ENCODE results near the gene FCHO2. TPM values are rescaled to one million over a fixed set of nuclear protein-coding genes. Genes with fewer than 3 reads are reported as not detected.

Gene FCHO2
- total and polyA plus RNA-seq, 2 of the 8 experiments (the other 6 are each of a cell fraction or from before 2014, with no cell fraction given): 4.3 to 15.7 TPM

DNA sequence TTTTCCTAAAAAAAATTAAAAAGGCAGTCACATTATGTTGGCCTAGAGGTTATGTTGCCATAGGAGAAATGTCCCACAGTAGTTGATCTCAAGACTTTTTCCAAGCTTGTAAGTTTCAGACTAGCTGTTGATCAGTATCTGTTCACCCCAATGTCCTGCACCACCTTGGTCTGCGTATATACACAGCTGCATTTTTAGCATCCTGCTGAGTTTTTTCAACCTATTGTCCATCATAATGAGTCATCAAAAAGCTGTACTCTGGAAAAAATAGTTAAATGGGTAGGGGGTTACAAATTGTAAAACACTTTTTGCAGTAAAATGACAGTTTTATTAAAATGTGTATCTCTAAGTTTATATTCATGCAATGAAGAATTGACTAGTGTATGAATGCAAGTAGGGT, 111.4 kb downstream of the FCHO2 start:
- DNase-seq (ENCODE audit: low read depth in 1 of 2, low spot score in 2 of 2) (no peak), FAIRE-seq (no peak)
- Histone ChIP-seq H3K27me3 (replicated peaks in 1 of 4; ENCODE audit: control insufficient read depth in 3 of 4, extremely low read depth in 1 of 4, insufficient read depth in 3 of 4, low read length in 3 of 4) (no peaks in the 10 kb centered on the region), H4K91ac (replicated peaks; ENCODE audit: insufficient read length, low read length) (no peak overlapping the region), H3K18ac (ENCODE audit: extremely low read depth, low read length) (no peak overlapping the region), H2BK12ac (ENCODE audit: low read depth, low read length) (no peak overlapping the region), H3K4me2 (ENCODE audit: insufficient read depth in 1 of 2, low read depth in 2 of 2, low read length in 2 of 2) (no peak overlapping the region), H2BK120ac (replicated peaks; ENCODE audit: low read depth, low read length) (no peak overlapping the region), H3K79me2 (ENCODE audit: control insufficient read depth in 1 of 2, insufficient read depth in 2 of 2, low read length in 2 of 2) (no peaks in the 10 kb centered on the region), H4K20me1 (replicated peaks in 1 of 2; ENCODE audit: control insufficient read depth in 1 of 2, insufficient read depth in 2 of 2, low read length in 2 of 2) (no peaks in the 10 kb centered on the region), H3K27ac (ENCODE audit: low read depth, low read length) (no peak overlapping the region), H2BK15ac (ENCODE audit: low read length) (no peak overlapping the region), H4K8ac (ENCODE audit: extremely low read depth, insufficient read depth, low read length) (no peak overlapping the region), H3K56ac (replicated peaks; ENCODE audit: insufficient read length, low read depth, low read length) (no peak overlapping the region), H3K79me1 (ENCODE audit: low read depth, low read length) (no peaks in the 10 kb centered on the region), H4K5ac (ENCODE audit: insufficient read length, low read depth, low read length) (no peak overlapping the region), H3K14ac (ENCODE audit: insufficient read length) (no peak overlapping the region), H3K4me3 (ENCODE audit: extremely low read depth in 1 of 4, insufficient read depth in 2 of 4, low read depth in 3 of 4, low read length in 4 of 4) (no peak overlapping the region), H2AFZ (ENCODE audit: low read length) (no peak overlapping the region), H3K9me3 (ENCODE audit: insufficient read depth in 2 of 2, low read depth in 1 of 2, low read length in 1 of 2) (no peaks in the 10 kb centered on the region), H3K9ac (replicated peaks in 1 of 4; ENCODE audit: extremely low read depth in 1 of 4, low read depth in 3 of 4, low read length in 3 of 4) (no peak overlapping the region), H3K23ac (ENCODE audit: insufficient read length) (no peak overlapping the region), H3K23me2 (ENCODE audit: low read depth, low read length) (no peaks in the 10 kb centered on the region), H2BK5ac (ENCODE audit: low read depth, low read length) (no peak overlapping the region), H2BK20ac (ENCODE audit: low read length) (no peak overlapping the region), H3K36me3 (ENCODE audit: control insufficient read depth in 2 of 4, insufficient read depth in 4 of 4, low read length in 3 of 4) (peaks cover 0 to 3% (median 2%) of the 10 kb centered on the region in 4 experiments; a peak in 2 of 8 replicates), H3K4me1 (replicated peaks in 1 of 4; ENCODE audit: control insufficient read depth in 3 of 4, insufficient read depth in 4 of 4, low read length in 3 of 4) (no peaks in the 10 kb centered on the region), H2AK5ac (ENCODE audit: low read depth, low read length) (no peak overlapping the region), H3K4ac (replicated peaks; ENCODE audit: insufficient read length, low read depth, low read length) (no peak overlapping the region)
- TF ChIP-seq, protein P1, sequence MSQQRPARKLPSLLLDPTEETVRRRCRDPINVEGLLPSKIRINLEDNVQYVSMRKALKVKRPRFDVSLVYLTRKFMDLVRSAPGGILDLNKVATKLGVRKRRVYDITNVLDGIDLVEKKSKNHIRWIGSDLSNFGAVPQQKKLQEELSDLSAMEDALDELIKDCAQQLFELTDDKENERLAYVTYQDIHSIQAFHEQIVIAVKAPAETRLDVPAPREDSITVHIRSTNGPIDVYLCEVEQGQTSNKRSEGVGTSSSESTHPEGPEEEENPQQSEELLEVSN (IDR thresholded peaks at IDR 0.05): no peak
- TF ChIP-seq FOSL1 (IDR thresholded peaks at IDR 0.05; ENCODE audit: insufficient read depth, low read depth, low read length) (no peak), CTBP2 (IDR thresholded peaks at IDR 0.05; ENCODE audit: borderline replicate concordance, insufficient read depth, insufficient read length, low read length) (no peak), SIRT6 (IDR thresholded peaks at IDR 0.05; ENCODE audit: low read length) (no peak), HDAC6 (IDR thresholded peaks at IDR 0.05; ENCODE audit: low read depth, low read length) (no peak), MAFK (IDR thresholded peaks at IDR 0.05; ENCODE audit: low read depth, low read length) (no peak), SIX5 (IDR thresholded peaks at IDR 0.05; ENCODE audit: low read depth, low read length) (no peak), BRCA1 (IDR thresholded peaks at IDR 0.05; ENCODE audit: low read depth, low read length) (no peak), NANOG (IDR thresholded peaks at IDR 0.05; ENCODE audit: insufficient read depth, low read depth, low read length, poor library complexity, severe bottlenecking) (no peak), KDM1A (IDR thresholded peaks at IDR 0.05; ENCODE audit: borderline replicate concordance, low read length) (no peak), RBBP5 (IDR thresholded peaks at IDR 0.05; ENCODE audit: borderline replicate concordance, low read depth, low read length) (no peak), CBX5 (IDR thresholded peaks at IDR 0.05; ENCODE audit: low read depth, low read length) (no peak)
- 91% methylated on average over 1 of the region's 1 CpG; no CpG with 5 or more reads in 1 of the 2 experiments for WGBS, 2 experiments (ENCODE audit: extremely low coverage in 1 of 2, insufficient coverage in 1 of 2, insufficient read length in 1 of 2, insufficient replicate concordance in 2 of 2, low coverage in 1 of 2, low lambda C conversion rate in 2 of 2, missing lambda C conversion rate in 1 of 2)
- ChIA-PET CTCF (ENCODE audit: partially characterized antibody) (interaction anchor here (1.3 kb wide), 1 partner anchor 16 kb away, joined by 6 read pairs; no protein-coding TSS in a partner anchor), POLR2A (ENCODE audit: partially characterized antibody) (no interaction called here)
